ENCODE measurements around the gene ADPRHL1. TPM values are rescaled to one million over a fixed set of nuclear protein-coding genes. Genes with fewer than 3 reads are reported as not detected.
"Not testable (repeated sequence)": the region's sequence is repeated elsewhere in the genome, so short reads cannot be mapped to it uniquely, and the experiment has no call there.

The ADPRHL1 gene
- total RNA-seq, 2 experiments from 2014 or later = 0.57 to 0.65 TPM

DNA sequence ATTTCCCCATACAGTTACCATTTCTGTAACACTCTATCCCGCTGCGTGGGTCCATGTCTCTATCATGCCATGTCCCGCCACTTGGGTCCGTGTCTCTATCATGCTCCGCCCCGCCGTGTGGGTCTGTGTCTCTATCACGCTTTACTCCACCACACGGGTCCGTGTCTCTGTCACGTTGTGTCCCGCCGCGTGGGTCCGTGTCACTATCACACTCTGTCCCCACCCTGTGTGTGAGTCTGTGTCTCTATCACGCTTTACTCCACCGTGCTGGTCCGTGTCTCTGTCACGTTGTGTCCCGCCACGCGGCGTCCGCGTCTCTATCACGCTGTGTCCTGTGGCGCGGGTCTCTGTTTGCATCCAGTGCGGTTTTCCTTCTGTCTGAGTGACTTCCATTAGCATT, 11.6 kb downstream of the ADPRHL1 start:
- ChIA-PET POLR2A (no interaction called here), CTCF (no interaction called here)

DNA sequence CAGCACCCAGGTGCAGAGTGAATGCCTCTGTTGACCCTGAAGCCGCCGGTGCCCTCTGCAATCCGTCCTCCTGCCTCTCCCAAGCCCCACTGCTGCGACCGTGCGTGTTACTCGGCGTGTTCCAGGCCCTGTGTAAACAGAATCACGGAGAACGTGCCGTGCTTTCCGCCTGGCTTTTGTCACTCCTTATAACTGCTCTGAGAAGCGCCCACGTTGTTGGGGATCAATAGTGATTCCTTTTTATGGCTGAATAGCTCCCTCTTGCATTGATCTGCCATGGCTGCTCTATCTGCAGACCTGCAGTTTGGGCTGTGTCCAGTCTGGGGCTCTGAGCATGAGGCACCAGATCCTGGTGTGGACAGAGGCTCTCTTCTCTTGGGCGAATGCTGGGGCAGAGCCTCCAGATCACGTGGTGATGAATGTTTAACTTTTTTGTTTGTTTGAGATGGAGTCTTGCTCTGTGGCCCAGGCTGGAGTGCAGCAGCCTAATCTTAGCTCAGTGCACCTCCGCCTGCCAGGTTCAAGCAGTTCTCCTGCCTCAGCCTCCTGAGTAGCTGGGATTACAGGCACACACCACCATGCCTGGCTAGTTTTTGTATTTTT, 15.8 kb downstream of the ADPRHL1 start:
- CTCF ChIA-PET = no interaction called here
- POLR2A ChIA-PET = interaction anchor here (0.5 kb wide), 1 partner anchor 28 kb away, joined by 4 read pairs; no protein-coding TSS in a partner anchor

DNA sequence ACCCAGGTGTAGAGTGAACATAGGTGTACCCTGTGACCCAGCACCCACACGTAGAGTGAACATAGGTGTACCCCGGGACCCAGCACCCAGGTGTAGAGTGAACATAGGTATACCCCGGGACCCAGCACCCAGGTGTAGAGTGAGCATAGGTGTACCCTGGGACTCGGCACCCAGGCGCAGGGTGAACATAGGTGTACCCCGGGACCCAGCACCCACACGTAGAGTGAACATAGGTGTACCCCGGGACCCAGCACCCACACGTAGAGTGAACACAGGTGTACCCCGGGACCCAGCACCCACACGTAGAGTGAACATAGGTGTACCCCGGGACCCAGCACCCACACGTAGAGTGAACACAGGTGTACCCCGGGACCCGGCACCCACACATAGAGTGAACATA, 16.4 kb downstream of the ADPRHL1 start:
- POLR2A ChIA-PET = interaction anchor here (0.5 kb wide), 1 partner anchor 27 kb away, joined by 4 read pairs; no protein-coding TSS in a partner anchor
- CTCF ChIA-PET = not testable (repeated sequence)

DNA sequence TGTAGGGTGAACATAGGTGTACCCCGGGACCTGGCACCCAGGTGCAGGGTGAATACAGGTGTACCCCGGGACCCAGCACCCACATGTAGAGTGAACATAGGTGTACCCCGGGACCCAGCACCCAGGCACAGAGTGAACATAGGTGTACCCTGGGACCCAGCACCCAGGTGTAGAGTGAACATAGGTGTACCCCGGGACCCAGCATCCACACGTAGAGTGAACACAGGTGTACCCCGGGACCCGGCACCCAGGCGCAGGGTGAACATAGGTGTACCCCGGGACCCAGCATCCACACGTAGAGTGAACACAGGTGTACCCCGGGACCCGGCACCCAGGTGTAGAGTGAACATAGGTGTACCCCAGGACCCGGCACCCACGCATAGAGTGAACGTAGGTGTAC, 17.4 kb downstream of the ADPRHL1 start:
- CTCF ChIA-PET, POLR2A ChIA-PET: not testable (repeated sequence)

DNA sequence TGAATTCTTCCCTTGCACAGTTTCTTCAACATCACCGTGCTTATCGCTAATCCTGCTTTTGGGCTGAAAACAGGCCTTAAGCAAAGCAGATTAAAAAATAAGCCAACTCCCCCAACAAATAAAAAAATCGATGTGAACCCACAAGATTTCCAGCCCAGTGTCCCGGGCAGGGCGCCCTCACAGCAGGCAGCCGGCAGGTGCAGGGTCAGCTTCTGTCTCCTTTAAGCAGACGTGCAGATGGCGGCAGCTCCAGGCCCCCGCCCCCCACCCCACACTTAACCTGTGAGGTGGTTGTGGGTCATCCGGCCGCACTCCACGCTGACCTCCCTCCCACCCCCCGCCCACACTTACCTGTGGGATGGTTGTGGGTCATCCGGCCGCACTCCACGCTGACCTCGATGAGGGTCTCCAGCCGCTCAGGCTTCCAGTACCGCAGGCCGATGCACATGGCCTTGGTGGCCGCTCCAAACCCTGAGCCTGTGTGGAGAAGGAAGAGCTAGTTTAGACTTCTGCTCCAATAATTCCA, 19.8 kb downstream of the ADPRHL1 start:
- POLR2A ChIA-PET = no interaction called here
- CTCF ChIA-PET = no interaction called here

DNA sequence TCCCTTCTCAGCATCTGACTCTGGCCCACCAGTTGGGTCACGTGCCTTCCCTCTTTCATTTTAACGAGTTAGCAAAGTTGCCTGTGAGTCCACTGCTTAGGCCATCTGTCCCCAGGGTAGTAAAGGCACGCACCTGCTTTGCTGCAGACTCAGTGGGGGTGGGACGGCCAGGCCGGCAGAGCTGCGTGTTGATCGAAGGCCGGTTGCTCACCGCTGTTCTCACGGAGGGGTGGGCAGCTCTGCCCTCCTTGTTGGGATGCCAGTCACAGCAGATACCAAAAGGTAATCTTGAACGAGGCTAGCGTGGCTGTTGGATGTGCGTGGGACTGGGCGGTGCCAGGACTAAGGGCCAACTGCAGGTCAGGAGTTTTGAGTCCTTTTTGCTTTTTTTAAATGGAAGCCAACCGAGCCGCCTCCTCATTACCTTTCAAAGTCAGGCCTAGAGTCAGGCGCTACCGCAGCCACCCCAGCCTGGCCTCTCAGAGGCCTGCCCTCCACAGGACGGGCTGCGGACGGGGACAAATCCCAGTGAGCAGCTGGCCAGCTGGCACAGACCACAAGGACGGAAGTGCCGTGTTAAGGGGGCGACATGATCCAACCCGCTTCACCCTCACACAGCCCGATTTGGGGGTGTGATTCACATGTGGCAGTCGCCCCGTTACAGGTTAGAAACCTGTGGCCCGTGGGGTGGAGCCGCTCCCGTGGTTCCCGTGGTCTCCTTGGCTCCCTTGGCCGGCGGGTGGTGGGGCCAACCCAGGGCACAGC, 20.6 kb downstream of the ADPRHL1 start:
- ChIA-PET CTCF (no interaction called here), POLR2A (no interaction called here)

DNA sequence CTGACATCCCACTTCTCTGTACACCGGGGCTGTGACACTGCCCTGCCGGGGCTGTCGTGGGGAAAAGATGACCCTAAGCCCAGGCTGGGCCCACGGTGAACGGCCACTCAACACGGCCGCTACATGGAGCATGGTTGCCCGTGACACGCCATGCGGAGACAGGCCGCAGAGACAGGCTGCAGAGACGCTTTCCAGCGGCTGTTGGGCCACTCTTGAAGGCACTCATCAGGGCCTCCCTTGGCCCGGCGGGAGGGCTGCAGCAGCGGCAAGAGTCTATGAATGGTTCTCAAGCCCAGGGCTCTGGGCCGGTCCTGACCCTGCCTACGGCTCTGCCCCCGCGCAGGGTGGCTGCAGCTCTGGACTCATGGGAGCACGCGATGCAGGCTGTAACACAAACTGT, 22.1 kb downstream of the ADPRHL1 start:
- ChIA-PET POLR2A (no interaction called here), CTCF (no interaction called here)

DNA sequence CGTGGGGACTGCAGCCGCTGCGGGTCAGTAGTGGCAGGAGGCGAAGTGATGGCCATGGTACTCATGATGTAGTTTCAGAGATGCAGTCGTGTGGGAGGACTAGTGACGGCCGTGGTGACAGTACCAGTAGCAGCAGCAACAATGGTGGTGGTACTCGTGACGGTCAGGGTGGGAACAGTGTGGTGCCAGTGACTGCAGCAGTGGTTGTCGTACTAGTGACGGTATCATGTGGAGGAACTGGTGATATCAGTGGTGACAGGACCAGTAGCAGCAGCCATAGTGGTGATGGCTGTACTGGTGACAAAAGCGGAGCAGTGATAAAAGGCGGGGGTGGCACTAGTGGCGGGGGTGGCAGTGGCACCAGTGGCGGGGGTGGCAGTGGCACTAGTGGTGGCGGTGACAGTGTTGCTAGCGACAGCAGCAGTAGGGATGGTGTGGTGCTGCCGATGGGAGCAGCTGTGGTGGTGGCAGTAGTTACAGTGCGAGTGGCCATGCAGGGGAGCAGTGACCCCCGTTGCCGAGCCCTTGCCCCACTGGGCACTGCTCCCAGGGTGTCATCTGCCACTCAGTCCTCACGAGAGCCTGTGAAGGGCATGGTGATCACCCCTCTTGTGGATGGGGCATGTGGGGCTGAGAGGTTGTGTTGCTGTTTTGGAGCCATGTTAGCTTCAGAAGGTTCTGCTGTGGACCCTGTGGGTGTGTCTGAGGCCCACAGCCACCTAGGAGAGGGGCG, 22.7 kb downstream of the ADPRHL1 start:
- ChIA-PET CTCF (no interaction called here), POLR2A (no interaction called here)

DNA sequence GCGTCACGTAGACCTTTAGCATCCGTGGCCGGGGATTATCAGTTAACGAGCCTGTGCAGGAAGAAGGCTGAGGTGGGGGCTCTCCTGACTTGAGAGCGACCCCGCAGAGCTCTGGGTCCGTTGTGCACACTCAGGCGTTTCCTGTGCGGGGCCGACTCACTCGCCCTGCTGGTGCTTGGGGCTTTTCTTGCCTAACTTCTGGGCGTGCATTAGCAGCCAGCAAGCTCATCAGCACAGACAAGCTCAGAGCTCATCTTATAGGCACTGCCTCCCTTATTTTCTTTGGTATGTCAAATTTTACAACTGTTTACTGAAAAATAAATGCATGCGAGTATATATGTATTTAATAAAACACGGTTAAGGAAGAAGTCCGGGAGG, 23.7 kb downstream of the ADPRHL1 start:
- CTCF ChIA-PET = no interaction called here
- POLR2A ChIA-PET = no interaction called here

DNA sequence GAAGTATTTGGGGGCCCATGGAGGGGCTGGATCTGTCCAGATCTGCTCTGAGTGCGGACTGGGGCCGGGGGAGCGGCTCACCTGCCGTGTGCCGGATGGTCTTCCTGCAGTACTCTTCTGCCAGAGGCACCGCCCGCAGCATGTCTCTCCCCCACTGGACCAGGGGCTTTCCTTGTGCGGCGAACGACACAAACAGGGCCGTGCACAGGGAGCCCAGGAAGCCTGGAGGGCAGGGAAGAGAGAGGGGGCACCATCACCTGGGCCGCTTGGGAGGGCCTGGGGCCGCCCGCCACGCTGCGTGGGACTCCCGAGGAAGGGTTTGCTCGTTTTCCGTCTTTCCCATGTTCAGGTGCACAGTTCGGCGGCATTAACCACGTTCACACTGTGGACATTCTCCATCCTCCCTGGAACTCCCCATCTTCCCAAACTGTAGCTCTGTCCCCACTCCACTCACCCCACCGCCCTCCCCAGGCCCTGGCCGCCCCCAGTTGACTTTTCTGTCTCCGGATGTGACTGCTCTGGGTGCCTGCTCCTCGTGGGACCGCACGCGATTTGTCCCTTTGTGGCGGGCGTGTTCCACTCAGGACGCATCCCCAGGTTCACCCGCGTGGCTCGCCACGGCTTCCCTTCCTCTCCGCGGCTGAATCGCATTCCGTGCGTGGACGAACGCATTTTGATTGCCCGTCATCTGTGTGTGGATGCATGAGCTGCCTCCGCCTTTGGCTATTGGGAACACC, 24.2 kb downstream of the ADPRHL1 start:
- ChIA-PET POLR2A (no interaction called here), CTCF (no interaction called here)

DNA sequence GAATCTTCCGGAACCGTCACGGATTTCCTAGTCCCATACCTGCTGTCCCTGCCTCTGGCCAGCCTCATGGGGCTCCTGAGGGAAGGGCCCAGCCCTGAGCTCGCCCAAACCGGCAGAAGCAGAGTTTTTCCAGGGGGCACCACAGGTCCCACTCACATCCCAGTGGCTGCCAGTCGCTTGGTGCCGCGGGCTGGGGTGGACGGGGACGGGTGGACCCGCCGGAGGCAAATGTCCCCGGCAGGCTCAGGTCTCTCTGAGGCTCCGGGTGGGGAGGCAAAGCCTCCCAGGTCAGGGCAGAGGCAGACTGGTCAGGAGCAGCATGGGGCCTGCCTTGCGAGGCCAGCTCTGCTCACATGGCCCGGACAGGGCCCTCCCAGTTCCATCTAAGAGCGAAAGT, 24.8 kb downstream of the ADPRHL1 start:
- CTCF ChIA-PET = no interaction called here
- POLR2A ChIA-PET = no interaction called here

DNA sequence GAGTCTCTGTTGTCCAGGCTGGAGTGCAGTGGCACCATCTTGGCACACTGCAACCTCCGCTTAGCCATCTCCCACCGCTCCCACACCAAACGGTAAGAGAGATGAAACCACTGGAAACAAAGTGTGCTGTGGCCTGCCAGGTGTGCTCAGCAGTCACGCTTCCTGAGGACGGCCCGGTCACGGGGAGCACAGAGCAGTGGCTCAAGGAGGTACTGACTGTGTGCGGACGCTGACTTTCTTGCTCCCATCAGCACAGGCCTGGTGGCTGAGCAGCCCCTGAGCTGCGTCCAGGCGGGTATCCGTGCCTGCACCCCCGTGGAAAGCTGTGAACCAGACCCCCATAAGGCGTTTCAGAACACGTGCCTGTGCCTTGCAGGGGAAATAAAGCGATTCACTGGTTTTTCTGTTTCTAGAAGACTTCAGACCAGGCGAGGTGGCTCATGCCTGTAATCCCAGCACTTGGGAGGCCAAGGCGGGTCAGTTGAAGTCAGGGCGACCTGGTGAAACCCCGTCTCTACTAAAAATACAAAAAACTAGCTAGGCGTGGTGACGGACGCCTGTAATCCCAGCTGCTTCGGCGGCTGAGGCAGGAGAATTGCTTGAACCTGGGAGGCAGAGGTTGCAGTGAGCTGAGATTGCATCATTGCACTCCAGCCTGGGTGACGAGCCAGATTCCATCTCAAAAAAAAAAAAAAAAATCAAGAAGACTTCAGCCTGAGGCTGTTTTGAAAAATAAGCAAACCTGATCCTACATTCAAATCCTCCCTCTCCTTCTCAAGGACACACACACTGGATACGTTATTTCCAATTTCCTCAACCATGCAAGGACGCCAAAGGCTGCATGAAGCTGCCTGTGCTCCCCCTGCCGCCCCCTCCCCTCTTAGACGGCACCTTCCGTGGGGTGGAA, 25.5 kb downstream of the ADPRHL1 start:
- ChIA-PET CTCF (no interaction called here), POLR2A (interaction anchor here (0.6 kb wide), 1 partner anchor 124 kb away, joined by 4 read pairs; no protein-coding TSS in a partner anchor)

DNA sequence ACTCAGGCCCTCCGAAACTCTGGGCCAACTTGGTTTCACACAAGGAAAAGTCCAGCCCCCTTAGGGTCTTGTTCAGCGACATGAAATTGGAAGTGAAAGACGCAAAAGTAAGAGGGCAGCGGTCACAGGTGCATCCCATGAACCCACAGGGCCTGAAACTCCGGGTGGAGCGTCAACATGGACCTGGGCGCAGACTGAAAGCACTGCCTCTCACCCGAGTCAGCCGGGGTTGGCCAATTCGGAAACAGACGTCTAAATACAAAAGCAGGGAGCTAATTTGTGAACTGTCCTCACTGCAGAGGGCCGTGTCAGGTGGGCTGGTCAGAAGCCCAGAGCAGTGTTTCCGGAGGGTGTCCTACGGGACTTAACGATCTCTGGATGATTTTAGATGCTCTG, 26.7 kb downstream of the ADPRHL1 start:
- ChIA-PET POLR2A (no interaction called here), CTCF (no interaction called here)

DNA sequence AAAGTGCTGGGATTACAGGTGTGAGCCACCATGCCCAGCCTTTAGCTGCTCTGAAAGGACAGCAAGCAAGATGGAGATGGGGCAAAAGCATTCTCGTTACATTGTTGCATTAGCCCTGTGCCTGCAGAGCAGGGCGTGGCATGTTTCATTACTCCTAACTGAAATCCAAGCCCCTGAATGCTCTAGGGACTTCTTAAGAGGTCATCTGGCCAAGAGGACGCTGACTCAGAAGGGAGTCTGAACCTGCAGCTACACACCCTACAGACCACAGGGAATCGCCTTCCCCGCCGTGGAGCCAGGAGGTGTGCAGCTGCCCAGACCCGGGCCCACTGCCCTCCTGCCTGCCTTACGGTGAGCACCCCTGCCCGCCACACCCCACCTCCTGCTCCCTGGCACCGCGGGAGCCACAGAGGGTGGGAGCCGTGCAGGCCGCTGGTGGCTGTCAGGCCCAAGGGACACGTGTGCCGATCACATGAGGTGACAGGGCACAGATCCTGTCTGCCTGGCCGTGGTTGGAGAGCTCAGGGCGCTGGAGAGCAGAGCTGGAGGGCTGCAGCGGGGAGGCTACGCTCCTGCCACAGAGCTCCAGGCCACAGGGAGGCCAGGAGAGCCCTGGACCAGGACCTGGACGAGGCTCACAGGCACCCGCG, 27.2 kb downstream of the ADPRHL1 start:
- ChIA-PET CTCF (no interaction called here), POLR2A (no interaction called here)

DNA sequence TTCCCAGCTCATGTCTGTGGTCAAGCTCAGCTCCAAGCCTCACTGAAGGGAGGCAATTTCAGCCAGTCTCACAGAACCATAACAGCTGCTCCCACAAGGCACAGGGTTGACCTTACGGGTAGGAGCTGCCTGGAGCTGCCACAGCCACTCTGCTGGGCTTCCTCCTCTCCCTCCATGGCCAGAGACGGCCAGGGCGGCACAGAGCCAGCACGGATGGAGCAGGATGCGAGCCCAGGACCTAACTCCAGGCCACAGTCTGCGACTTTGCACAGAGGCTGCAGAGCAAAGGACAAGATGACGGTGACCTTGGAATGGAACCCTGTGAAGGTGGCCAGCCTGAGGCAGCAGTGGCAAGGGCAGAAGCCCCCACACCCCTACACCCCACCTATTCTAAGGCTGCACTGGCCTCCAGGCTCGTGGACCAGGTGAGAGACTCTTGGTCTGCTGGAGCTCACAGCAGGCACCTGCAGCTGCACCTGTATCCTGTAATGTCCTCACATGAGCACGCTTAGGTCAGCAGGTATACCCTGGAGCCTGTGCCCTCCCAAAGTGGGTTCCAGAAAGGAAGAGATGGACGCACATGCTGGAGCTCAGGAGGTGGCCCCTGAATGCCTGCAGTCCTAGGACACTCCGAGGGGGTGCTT, 29.6 kb downstream of the ADPRHL1 start:
- POLR2A ChIA-PET = no interaction called here
- CTCF ChIA-PET = no interaction called here

DNA sequence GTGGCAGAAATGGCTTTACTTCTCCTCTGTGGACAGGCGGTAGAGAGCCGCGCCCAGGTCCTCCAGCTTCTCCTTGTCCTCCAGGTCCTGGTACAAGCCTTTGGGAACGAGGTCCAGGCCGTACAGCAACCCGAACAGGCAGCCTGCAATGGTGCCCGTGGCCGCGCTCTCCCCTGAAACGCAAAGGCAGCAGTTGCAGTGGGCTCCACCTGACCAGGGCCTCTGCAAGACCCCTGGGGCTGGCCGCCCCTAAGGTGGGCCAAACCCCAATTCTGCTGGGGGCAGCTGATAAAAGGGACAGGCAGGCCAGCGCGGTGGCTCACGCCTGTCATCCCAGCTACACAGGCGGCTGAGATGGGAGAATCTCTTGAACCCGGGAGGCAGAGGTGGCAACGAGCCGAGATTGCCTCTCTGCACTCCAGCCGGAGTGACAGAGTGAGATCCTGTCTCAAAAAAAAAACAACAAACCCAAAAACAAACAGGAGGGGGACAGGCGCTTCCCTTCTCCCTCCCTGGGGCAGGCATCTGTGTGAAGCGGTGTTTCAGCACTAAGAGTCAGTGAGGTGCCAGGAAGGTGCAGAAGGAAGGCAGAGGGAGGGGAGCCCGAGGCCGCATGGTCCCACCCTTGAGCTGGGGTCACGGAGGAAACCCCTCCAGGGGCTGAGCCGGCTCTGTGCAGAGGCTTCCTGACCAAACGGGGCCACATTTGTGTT, 30.3 kb downstream of the ADPRHL1 start:
- ChIA-PET POLR2A (no interaction called here), CTCF (no interaction called here)

DNA sequence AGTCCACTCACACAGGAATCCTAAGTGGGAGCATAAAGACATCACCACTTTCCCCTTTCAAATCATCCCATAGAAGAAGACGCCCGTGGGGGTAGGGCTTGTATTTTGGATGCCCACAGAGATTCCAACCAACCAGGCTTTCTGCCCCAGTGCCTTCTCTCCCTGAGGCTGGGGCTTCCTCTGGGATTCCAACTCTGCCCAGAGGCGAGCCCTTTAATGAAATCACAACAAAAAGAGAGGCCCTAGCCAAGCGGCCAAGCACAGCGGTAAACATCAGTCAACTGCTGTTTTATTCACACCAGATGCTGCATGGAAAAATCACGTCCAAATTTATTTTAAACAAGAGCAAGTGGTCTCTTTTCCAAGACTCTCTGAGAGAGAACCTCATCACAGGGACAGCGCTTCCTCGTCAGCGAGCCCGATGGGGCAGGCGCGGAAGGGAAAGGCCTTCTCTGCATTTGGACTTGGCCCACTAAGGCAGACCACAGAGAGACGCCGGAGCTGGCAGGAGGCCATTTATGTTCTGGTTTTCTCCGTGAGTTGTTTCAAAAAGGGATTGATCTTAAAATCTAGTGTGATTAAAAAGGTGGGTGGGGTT, 31.5 kb downstream of the ADPRHL1 start:
- POLR2A ChIA-PET = no interaction called here
- CTCF ChIA-PET = no interaction called here

Data from activated CD8-positive, alpha-beta memory T cell treated with anti-CD3 and anti-CD28 coated beads for 36 hours (primary cell).